Gastroesophageal sphincter (tissue), 4 donors: ENCODE measurements around the gene C10orf143. TPM values are rescaled to one million over a fixed set of nuclear protein-coding genes. Genes with fewer than 3 reads are reported as not detected.

ENCODE experiments used
- ATAC-seq: fragments of 150-250 bp; one replicate; pipeline ENCODE4 v1.9.1; 2016; ENCODE audit warnings: mild to moderate bottlenecking, moderate library complexity
- H3K27ac ChIP-seq, 4 donors: fragments of 200-600 bp; sonication (generic) in 3 of 4; 1 replicate in 3 of 4; 2 replicates in 1 of 4; pipeline ENCODE4 v1.5.1; 2016 to 2019
- H3K27me3 ChIP-seq: fragments of 200-600 bp; sonication (generic); one replicate; pipeline ENCODE4 v1.5.1; 2019
- H3K36me3 ChIP-seq, 2 donors: fragments of 200-600 bp; sonication (generic); one replicate each; pipeline ENCODE4 v1.5.1; 2019; ENCODE audit warnings: control low read depth in 1 of 2
- H3K4me1 ChIP-seq, 3 donors: fragments of 200-600 bp; sonication (generic); 1 replicate in 2 of 3; 2 replicates in 1 of 3; pipeline ENCODE4 v1.5.1; 2016 to 2019; ENCODE audit warnings: control low read depth in 2 of 3
- H3K4me3 ChIP-seq, 2 donors: fragments of 200-600 bp; sonication (generic); one replicate each; pipeline ENCODE4 v1.5.1; 2019; ENCODE audit warnings: mild to moderate bottlenecking in 1 of 2, moderate library complexity in 1 of 2
- H3K9me3 ChIP-seq, 3 donors: fragments of 200-600 bp; sonication (generic); one replicate each; pipeline ENCODE4 v1.5.1; 2017 to 2019; ENCODE audit warnings: control low read depth in 2 of 3
- CTCF ChIP-seq, 4 experiments: fragments of 200-600 bp in 2 of 4; fragments of 450-650 bp in 2 of 4; sonication (generic) in 1 of 4; IDR thresholded peaks; one replicate each; pipeline ENCODE4 v1.5.1; 2017 to 2019; ENCODE audit warnings: antibody characterized with exemption in 4 of 4, mild to moderate bottlenecking in 2 of 4, moderate library complexity in 2 of 4
- EP300 ChIP-seq: sonication (generic); formaldehyde crosslinking; IDR thresholded peaks from one replicate; pipeline ENCODE4 v1.6.1; 2017; ENCODE audit warnings: antibody characterized with exemption, mild to moderate bottlenecking
- POLR2A ChIP-seq, 2 donors: fragments of 450-650 bp; IDR thresholded peaks; one replicate each; pipeline ENCODE4 v1.6.1; 2017; ENCODE audit warnings: antibody characterized with exemption in 2 of 2, mild to moderate bottlenecking in 2 of 2, moderate library complexity in 1 of 2
- POLR2AphosphoS5 ChIP-seq: sonication (generic); formaldehyde crosslinking; IDR thresholded peaks from one replicate; pipeline ENCODE4 v1.6.1; 2017; ENCODE audit warnings: antibody characterized with exemption
- WGBS, 2 donors: methylation state at CpG; one replicate each; pipeline ENCODE4 v1.1.5; 2018; ENCODE audit warnings: low coverage in 1 of 2; 5-methylcytosine and 5-hydroxymethylcytosine counted together
- total RNA-seq, 4 donors: library from RNA; depleted of rRNA; stranded (reverse); fragments of >200 nt; gene quantifications; one replicate each; pipeline ENCODE4 v1.1.0, GENCODE V29; 2016

C10orf143 gene
- 1 to 10 TPM; 1.1 to 5.4 (median 4.6) TPM for total RNA-seq

DNA sequence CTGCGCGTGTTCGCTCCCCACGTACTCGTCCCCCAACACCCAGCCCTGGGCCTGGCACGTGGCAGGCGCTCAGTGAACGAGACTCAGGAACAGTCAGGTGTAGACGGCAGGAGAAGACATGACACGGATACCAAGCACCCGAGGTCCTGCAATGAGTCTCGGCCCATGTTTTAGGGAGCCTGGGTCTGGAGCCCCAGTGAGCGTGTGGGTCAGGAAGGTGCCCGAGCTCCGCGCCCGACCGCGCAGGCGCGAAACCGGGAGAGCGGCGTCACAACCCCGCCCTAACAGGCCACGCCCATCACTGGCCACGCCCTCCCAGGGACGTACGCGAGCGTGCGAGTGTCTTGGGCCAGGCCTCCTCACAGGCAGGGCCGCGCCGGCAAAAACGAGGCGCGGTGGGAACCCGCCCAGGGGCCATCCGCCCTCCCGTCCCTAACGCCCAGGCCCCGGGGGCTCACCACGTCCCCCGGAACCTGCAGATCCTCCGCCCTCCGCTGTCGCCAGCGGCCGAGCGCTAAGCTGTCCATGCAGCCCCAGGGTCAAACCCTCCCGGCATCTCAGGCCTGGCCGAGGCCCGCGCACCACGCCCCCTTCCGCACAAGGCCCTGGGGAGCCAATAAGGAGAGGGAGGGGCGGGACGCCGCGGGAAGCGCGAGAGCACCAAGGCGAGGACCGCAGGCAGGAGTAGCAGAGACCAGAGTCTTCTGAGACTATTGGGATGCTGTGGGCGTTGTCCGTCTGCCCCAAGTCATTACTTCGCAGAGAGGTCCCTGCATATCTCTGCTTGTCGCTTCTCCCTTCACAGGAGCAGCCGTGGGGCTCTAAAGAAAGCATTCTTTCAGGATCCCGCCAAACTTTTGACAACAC is at the start of gene C10orf143:
C10orf143 (minus strand) TSS at position 585 of the 867 bp plus-strand sequence; CDS start at position 527, 58 bp downstream.
- H3K27me3 ChIP-seq: no peaks in the 10 kb centered on the region
- ATAC-seq: peak; percentile 96
- peak within 1 kb of the TSS; percentile 73 to 97 (median 95) for H3K27ac ChIP-seq
- 0% methylated on average over 10 of the region's 71 CpGs; no CpG with 5 or more reads in 1 of the 2 donors for WGBS, 2 donors
- no peaks in the 10 kb centered on the region for H3K9me3 ChIP-seq
- peak; percentile 74 to 85 for TF ChIP-seq POLR2A (IDR thresholded peaks at IDR 0.05)
- TF ChIP-seq CTCF (IDR thresholded peaks at IDR 0.05): no peak
- TF ChIP-seq EP300: no peak
- TF ChIP-seq POLR2AphosphoS5: peak; percentile 81
- peaks cover 0 to 38% (median 11%) of the 10 kb centered on the region in 3 donors for H3K4me1 ChIP-seq
- peaks cover 0 to 7% of the 10 kb centered on the region in 2 donors for H3K36me3 ChIP-seq
- peak within 1 kb of the TSS; percentile 54 to 82 for H3K4me3 ChIP-seq

DNA sequence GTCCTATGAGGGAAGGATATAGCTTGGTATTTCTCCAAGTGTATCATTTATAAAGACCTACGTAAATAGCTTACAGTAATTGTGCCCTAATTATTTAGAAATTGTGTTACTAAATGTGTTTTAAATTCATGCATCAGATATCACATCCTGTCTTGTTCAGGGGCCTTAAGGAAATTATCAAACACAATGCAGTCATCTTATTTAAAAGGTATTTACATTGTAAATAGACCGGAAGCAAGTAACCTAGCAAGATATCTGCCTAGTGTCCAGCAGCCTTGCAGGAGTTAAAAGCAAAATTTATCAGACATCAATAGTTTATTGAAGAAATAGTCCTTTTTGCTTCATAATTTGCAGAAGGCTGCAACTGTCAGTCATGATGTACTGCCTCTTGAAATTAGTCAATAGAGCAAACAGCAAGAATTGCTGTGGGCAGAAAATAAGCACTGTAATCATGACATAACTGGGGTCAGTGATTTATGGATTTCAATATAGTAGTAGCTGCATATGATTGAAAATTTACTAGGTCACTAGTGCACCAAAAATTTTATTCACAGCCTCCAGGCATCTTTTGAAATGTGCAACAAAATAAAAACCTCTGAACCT is 48.7 kb upstream of the C10orf143 start:
- Histone ChIP-seq H3K4me1 (peaks cover 0 to 3% (median 0%) of the 10 kb centered on the region in 3 donors), H3K36me3 (peaks cover 3 to 43% of the 10 kb centered on the region in 2 donors), H3K27ac (no peak overlapping the region), H3K4me3 (no peak overlapping the region), H3K27me3 (no peaks in the 10 kb centered on the region), H3K9me3 (no peaks in the 10 kb centered on the region)
- 58 to 75% methylated on average over 2 of the region's 2 CpGs for WGBS, 2 donors
- no peak for ATAC-seq
- TF ChIP-seq POLR2AphosphoS5 (no peak), POLR2A (IDR thresholded peaks at IDR 0.05) (no peak), EP300 (no peak), CTCF (IDR thresholded peaks at IDR 0.05) (no peak)

DNA sequence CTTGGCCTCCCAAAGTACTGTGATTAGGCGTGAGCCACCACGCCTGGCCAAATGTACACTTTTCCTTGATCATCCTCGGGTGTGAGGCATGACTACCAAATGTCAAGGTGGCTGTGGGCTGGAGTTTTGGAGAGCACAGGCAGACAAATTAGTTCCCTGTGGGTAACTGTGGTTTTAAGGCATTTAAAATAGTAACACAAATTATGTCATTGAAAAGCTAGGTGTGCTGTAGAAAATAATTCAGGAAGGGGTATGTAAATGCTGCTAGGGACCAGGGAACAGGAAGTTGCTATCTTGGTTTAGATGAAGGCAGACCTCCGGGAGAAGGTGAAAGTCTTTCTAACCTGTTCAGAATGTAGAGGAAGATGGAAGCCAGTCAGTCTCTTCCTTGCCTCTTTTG is 35.4 kb upstream of the C10orf143 start:
- Histone ChIP-seq H3K27me3 (no peaks in the 10 kb centered on the region), H3K9me3 (no peaks in the 10 kb centered on the region), H3K36me3 (peaks cover 0 to 44% of the 10 kb centered on the region in 2 donors), H3K27ac (no peak overlapping the region), H3K4me3 (no peak overlapping the region), H3K4me1 (peaks cover 0 to 32% (median 5%) of the 10 kb centered on the region in 3 donors)
- WGBS, 2 donors: 80 to 86% methylated on average over 4 of the region's 4 CpGs
- no peak for ATAC-seq
- TF ChIP-seq POLR2AphosphoS5: no peak
- no peak for TF ChIP-seq CTCF (IDR thresholded peaks at IDR 0.05)
- no peak for TF ChIP-seq POLR2A (IDR thresholded peaks at IDR 0.05)
- no peak for TF ChIP-seq EP300

GRCh38 chr10:130141878-130142277 is 31.2 kb upstream of the C10orf143 start:
- no peak overlapping the region for H3K4me3 ChIP-seq
- 43 to 60% methylated on average over 1 to 2 of the region's 2 CpGs for WGBS, 2 donors
- H3K9me3 ChIP-seq: no peaks in the 10 kb centered on the region
- no peaks in the 10 kb centered on the region for H3K27me3 ChIP-seq
- no peak for TF ChIP-seq POLR2AphosphoS5
- no peak for TF ChIP-seq POLR2A (IDR thresholded peaks at IDR 0.05)
- no peak for TF ChIP-seq CTCF (IDR thresholded peaks at IDR 0.05)
- TF ChIP-seq EP300: no peak
- peaks cover 0 to 39% of the 10 kb centered on the region in 2 donors for H3K36me3 ChIP-seq
- H3K27ac ChIP-seq: no peak overlapping the region
- H3K4me1 ChIP-seq: peaks cover 0 to 73% (median 17%) of the 10 kb centered on the region in 3 donors
- ATAC-seq: no peak
